Panc1 (cell line): ENCODE measurements around the gene HTN1.
"Not testable (repeated sequence)": the region's sequence is repeated elsewhere in the genome, so short reads cannot be mapped to it uniquely, and the experiment has no call there.

ENCODE experiments used
- POLR2AphosphoS5 ChIP-seq: IDR thresholded peaks from 2 replicates; pipeline ENCODE4 v1.6.1; 2012; ENCODE audit warnings: mild to moderate bottlenecking, low read depth, low read length, moderate library complexity
- SIN3A ChIP-seq: IDR thresholded peaks from 2 replicates; pipeline ENCODE4 v1.6.1; 2012; ENCODE audit warnings: low read depth, mild to moderate bottlenecking, low read length, moderate library complexity, borderline replicate concordance; ENCODE audit not compliant: insufficient read depth
- TF ChIP-seq, protein P1 (sequence below): fragments of 450-650 bp; IDR thresholded peaks from 2 replicates; pipeline ENCODE4 v1.5.1; 2017; ENCODE audit warnings: mild to moderate bottlenecking
- TF ChIP-seq, protein P2 (sequence below), 2 experiments: IDR thresholded peaks; 2 replicates each; pipeline ENCODE4 v1.6.1; 2011 to 2012; ENCODE audit warnings: low read depth in 2 of 2, control low read depth in 1 of 2, low read length in 1 of 2, mild to moderate bottlenecking in 1 of 2, moderate library complexity in 1 of 2; ENCODE audit not compliant: insufficient read depth in 1 of 2

DNA sequence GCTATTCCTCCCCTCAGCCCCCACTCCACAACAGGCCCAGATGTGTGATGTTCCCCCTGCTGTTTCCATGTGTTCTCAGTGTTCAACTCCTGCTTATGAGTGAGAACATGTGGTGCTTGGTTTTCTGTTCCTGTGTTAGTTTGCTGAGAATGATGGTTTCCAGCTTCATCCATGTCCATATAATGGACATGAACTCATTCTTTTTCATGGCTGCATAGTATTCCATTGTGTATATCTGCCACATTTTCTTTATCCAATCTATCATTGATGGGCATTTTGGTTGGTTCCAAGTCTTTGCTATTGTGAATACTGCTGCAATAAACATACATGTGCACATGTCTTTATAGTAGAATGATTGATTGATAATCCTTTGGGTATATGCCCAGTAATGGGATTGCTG is 10.3 kb upstream of the HTN1 start:
- not testable (repeated sequence) for TF ChIP-seq POLR2AphosphoS5, SIN3A
- TF ChIP-seq, protein P1, sequence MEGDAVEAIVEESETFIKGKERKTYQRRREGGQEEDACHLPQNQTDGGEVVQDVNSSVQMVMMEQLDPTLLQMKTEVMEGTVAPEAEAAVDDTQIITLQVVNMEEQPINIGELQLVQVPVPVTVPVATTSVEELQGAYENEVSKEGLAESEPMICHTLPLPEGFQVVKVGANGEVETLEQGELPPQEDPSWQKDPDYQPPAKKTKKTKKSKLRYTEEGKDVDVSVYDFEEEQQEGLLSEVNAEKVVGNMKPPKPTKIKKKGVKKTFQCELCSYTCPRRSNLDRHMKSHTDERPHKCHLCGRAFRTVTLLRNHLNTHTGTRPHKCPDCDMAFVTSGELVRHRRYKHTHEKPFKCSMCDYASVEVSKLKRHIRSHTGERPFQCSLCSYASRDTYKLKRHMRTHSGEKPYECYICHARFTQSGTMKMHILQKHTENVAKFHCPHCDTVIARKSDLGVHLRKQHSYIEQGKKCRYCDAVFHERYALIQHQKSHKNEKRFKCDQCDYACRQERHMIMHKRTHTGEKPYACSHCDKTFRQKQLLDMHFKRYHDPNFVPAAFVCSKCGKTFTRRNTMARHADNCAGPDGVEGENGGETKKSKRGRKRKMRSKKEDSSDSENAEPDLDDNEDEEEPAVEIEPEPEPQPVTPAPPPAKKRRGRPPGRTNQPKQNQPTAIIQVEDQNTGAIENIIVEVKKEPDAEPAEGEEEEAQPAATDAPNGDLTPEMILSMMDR = not testable (repeated sequence)
- TF ChIP-seq, protein P2, sequence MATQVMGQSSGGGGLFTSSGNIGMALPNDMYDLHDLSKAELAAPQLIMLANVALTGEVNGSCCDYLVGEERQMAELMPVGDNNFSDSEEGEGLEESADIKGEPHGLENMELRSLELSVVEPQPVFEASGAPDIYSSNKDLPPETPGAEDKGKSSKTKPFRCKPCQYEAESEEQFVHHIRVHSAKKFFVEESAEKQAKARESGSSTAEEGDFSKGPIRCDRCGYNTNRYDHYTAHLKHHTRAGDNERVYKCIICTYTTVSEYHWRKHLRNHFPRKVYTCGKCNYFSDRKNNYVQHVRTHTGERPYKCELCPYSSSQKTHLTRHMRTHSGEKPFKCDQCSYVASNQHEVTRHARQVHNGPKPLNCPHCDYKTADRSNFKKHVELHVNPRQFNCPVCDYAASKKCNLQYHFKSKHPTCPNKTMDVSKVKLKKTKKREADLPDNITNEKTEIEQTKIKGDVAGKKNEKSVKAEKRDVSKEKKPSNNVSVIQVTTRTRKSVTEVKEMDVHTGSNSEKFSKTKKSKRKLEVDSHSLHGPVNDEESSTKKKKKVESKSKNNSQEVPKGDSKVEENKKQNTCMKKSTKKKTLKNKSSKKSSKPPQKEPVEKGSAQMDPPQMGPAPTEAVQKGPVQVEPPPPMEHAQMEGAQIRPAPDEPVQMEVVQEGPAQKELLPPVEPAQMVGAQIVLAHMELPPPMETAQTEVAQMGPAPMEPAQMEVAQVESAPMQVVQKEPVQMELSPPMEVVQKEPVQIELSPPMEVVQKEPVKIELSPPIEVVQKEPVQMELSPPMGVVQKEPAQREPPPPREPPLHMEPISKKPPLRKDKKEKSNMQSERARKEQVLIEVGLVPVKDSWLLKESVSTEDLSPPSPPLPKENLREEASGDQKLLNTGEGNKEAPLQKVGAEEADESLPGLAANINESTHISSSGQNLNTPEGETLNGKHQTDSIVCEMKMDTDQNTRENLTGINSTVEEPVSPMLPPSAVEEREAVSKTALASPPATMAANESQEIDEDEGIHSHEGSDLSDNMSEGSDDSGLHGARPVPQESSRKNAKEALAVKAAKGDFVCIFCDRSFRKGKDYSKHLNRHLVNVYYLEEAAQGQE (IDR thresholded peaks at IDR 0.05; ENCODE audit: insufficient read depth in 1 of 2, low read depth in 2 of 2, low read length in 1 of 2) = not testable (repeated sequence)
